SK-N-SH (cell line): ENCODE results near the gene MAP4K1. TPM values are rescaled to one million over a fixed set of nuclear protein-coding genes. Genes with fewer than 3 reads are reported as not detected.

Experiments
- CTCF ChIA-PET: fragments of 300-600, 350-600 bp; formaldehyde crosslinking; extraction: SDS; loops from one replicate; lab custom pipeline; 2021; lab: Yijun Ruan, JAX
- POLR2A ChIA-PET: fragments of 350-600 bp; sonication (Branson Sonifier 250); formaldehyde crosslinking; extraction: SDS; loops from one replicate; lab custom pipeline; 2020; ENCODE audit warnings: antibody characterized with exemption, inconsistent platforms; lab: Yijun Ruan, JAX
- DNase-seq: peaks from one replicate; pipeline ENCODE4 v3.0.0; 2012
- H2AFZ ChIP-seq: fragments of 200-600 bp; sonication (generic); 2 replicates; pipeline ENCODE4 v1.8.1; 2016; ENCODE audit warnings: antibody characterized with exemption, mild to moderate bottlenecking, low read depth
- H3F3A ChIP-seq: fragments of 200-600 bp; sonication (generic); replicated peaks from 2 replicates; pipeline ENCODE3; 2016; ENCODE audit warnings: antibody characterized with exemption, mild to moderate bottlenecking; ENCODE audit not compliant: insufficient read depth
- H3K27ac ChIP-seq, 2 experiments: fragments of 200-500 bp in 1 of 2; fragments of 200-600 bp in 1 of 2; sonication (Bioruptor generic) in 1 of 2; sonication (generic), shearing (Covaris generic) in 1 of 2; 2 replicates each; pipeline versions ENCODE4 v1.5.1 to v1.6.1; 2014 to 2016; ENCODE audit warnings: low read depth in 2 of 2, inconsistent platforms in 1 of 2, low read length in 1 of 2, mild to moderate bottlenecking in 1 of 2, mixed read lengths in 1 of 2
- H3K27me3 ChIP-seq: fragments of 200-600 bp; sonication (generic), shearing (Covaris generic); 2 replicates; pipeline ENCODE4 v1.6.1; 2016; ENCODE audit warnings: mixed run types; ENCODE audit not compliant: insufficient read depth
- H3K36me3 ChIP-seq, 2 experiments: fragments of 200-500 bp in 1 of 2; fragments of 200-600 bp in 1 of 2; sonication (Bioruptor generic) in 1 of 2; sonication (generic) in 1 of 2; replicated peaks in 1 of 2; 2 replicates each; pipeline versions ENCODE3 to v1.5.1; 2014 to 2016; ENCODE audit warnings: low read length in 1 of 2, mild to moderate bottlenecking in 1 of 2; ENCODE audit not compliant: insufficient read depth in 2 of 2, control insufficient read depth in 1 of 2
- H3K4me1 ChIP-seq, 2 experiments: fragments of 200-500 bp in 1 of 2; fragments of 200-600 bp in 1 of 2; sonication (Bioruptor generic) in 1 of 2; sonication (generic), shearing (Covaris generic) in 1 of 2; 2 replicates each; pipeline versions ENCODE4 v1.5.1 to v1.6.1; 2014 to 2016; ENCODE audit warnings: low read depth in 1 of 2, low read length in 1 of 2, mixed run types in 1 of 2; ENCODE audit not compliant: insufficient read depth in 2 of 2, control insufficient read depth in 1 of 2
- H3K4me2 ChIP-seq: fragments of 200-600 bp; sonication (generic), shearing (Covaris generic); 2 replicates; pipeline ENCODE4 v1.6.1; 2017; ENCODE audit warnings: mixed run types
- H3K4me3 ChIP-seq, 2 experiments: fragments of 200-500 bp in 1 of 2; fragments of 200-600 bp in 1 of 2; sonication (Bioruptor generic) in 1 of 2; sonication (generic), shearing (Covaris generic) in 1 of 2; 2 replicates each; pipeline versions ENCODE4 v1.5.1 to v1.8.1; 2014 to 2016; ENCODE audit warnings: low read depth in 2 of 2, inconsistent platforms in 1 of 2, low read length in 1 of 2, mild to moderate bottlenecking in 1 of 2, mixed read lengths in 1 of 2, moderate library complexity in 1 of 2
- H3K79me2 ChIP-seq: fragments of 200-600 bp; sonication (generic); 2 replicates; pipeline ENCODE4 v1.8.1; 2017; ENCODE audit warnings: mild to moderate bottlenecking; ENCODE audit not compliant: insufficient read depth
- H3K9ac ChIP-seq: fragments of 200-600 bp; sonication (generic); 2 replicates; pipeline ENCODE4 v1.6.1; 2017; ENCODE audit warnings: mixed run types
- H3K9me2 ChIP-seq: fragments of 200-600 bp; sonication (generic); 2 replicates; pipeline ENCODE4 v1.6.1; 2017; ENCODE audit warnings: mixed run types
- H3K9me3 ChIP-seq: fragments of 200-600 bp; sonication (generic); 2 replicates; pipeline ENCODE4 v1.6.1; 2017; ENCODE audit warnings: mixed run types, mild to moderate bottlenecking, moderate library complexity
- H4K20me1 ChIP-seq: fragments of 200-600 bp; sonication (generic); 2 replicates; pipeline ENCODE4 v1.6.1; 2017; ENCODE audit warnings: mild to moderate bottlenecking, mixed run types; ENCODE audit not compliant: insufficient read depth
- CTCF ChIP-seq: fragments of 200-600 bp; sonication (generic); IDR thresholded peaks from 2 replicates; pipeline ENCODE4 v1.6.1; 2017; ENCODE audit warnings: antibody characterized with exemption, mild to moderate bottlenecking, moderate library complexity
- ELF1 ChIP-seq: IDR thresholded peaks from 2 replicates; pipeline ENCODE4 v1.4.0; 2012
- EP300 ChIP-seq, 2 experiments: IDR thresholded peaks; 2 replicates each; pipeline versions ENCODE4 v1.4.0 to v1.6.1; 2012; ENCODE audit warnings: borderline replicate concordance in 1 of 2, low read depth in 1 of 2, low read length in 1 of 2
- EZH2phosphoT487 ChIP-seq: fragments of 200-600 bp; sonication (generic); IDR thresholded peaks from 2 replicates; pipeline ENCODE4 v1.6.1; 2017; ENCODE audit warnings: low read depth, mixed run types, mild to moderate bottlenecking, antibody characterized with exemption, moderate library complexity, borderline replicate concordance
- FOSL2 ChIP-seq: IDR thresholded peaks from 2 replicates; pipeline ENCODE4 v1.4.0; 2012; ENCODE audit warnings: low read depth, mild to moderate bottlenecking, moderate library complexity, borderline replicate concordance
- FOXM1 ChIP-seq: IDR thresholded peaks from 2 replicates; pipeline ENCODE4 v1.4.0; 2012; ENCODE audit warnings: low read depth, mild to moderate bottlenecking
- GATA2 ChIP-seq: sonication (generic); formaldehyde crosslinking; IDR thresholded peaks from 2 replicates; pipeline ENCODE4 v1.5.0; 2020; ENCODE audit warnings: mild to moderate bottlenecking, missing genetic modification reagents
- IRF3 ChIP-seq: fragments of 150-350 bp; IDR thresholded peaks from 2 replicates; pipeline ENCODE4 v1.6.1; 2016; ENCODE audit warnings: mild to moderate bottlenecking, low read depth, low read length
- JUND ChIP-seq: IDR thresholded peaks from 2 replicates; pipeline ENCODE4 v1.4.0; 2012
- MAX ChIP-seq: IDR thresholded peaks from 2 replicates; pipeline ENCODE4 v1.4.0; 2012; ENCODE audit warnings: low read depth
- NFIC ChIP-seq: IDR thresholded peaks from 2 replicates; pipeline ENCODE4 v1.4.0; 2012; ENCODE audit warnings: borderline replicate concordance
- NRF1 ChIP-seq: IDR thresholded peaks from 2 replicates; pipeline ENCODE4 v1.6.1; 2012; ENCODE audit warnings: low read depth, mild to moderate bottlenecking, low read length
- RAD21 ChIP-seq: IDR thresholded peaks from 2 replicates; pipeline ENCODE4 v1.6.1; 2012; ENCODE audit warnings: mild to moderate bottlenecking, low read length
- RCOR1 ChIP-seq: fragments of 150-350 bp; IDR thresholded peaks from 2 replicates; pipeline ENCODE4 v1.6.1; 2017; ENCODE audit warnings: antibody characterized with exemption, low read length
- RXRA ChIP-seq: IDR thresholded peaks from 2 replicates; pipeline ENCODE4 v1.4.0; 2012; ENCODE audit warnings: low read depth, mild to moderate bottlenecking, borderline replicate concordance
- SIN3A ChIP-seq: IDR thresholded peaks from 2 replicates; pipeline ENCODE4 v1.6.1; 2012; ENCODE audit warnings: low read depth, mild to moderate bottlenecking, low read length, moderate library complexity, borderline replicate concordance
- TEAD4 ChIP-seq: IDR thresholded peaks from 2 replicates; pipeline ENCODE4 v1.4.0; 2012; ENCODE audit warnings: mild to moderate bottlenecking, borderline replicate concordance; ENCODE audit not compliant: insufficient read depth
- USF1 ChIP-seq: IDR thresholded peaks from 2 replicates; pipeline ENCODE4 v1.4.0; 2012; ENCODE audit warnings: low read depth, borderline replicate concordance
- USF2 ChIP-seq: fragments of 150-350 bp; IDR thresholded peaks from 2 replicates; pipeline ENCODE4 v1.6.1; 2017; ENCODE audit warnings: antibody characterized with exemption, low read length, low read depth, borderline replicate concordance
- WGBS: methylation state at CpG from one replicate; pipeline ENCODE4 v1.1.6; 2017; ENCODE audit warnings: low lambda C conversion rate; 5-methylcytosine and 5-hydroxymethylcytosine counted together
- polyA plus RNA-seq, 3 experiments: library from polyadenylated mRNA; depleted of rRNA; stranded (reverse); fragments of >200 nt; gene quantifications; 2 replicates each; pipeline ENCODE4 v1.2.3, GENCODE V29; 2012
- TF ChIP-seq, protein P1 (sequence below): IDR thresholded peaks from 2 replicates; pipeline ENCODE4; 2012

Gene MAP4K1
- polyA plus RNA-seq, 1 of the 3 experiments (the other 2 are of a cell fraction): 0.31 TPM

DNA sequence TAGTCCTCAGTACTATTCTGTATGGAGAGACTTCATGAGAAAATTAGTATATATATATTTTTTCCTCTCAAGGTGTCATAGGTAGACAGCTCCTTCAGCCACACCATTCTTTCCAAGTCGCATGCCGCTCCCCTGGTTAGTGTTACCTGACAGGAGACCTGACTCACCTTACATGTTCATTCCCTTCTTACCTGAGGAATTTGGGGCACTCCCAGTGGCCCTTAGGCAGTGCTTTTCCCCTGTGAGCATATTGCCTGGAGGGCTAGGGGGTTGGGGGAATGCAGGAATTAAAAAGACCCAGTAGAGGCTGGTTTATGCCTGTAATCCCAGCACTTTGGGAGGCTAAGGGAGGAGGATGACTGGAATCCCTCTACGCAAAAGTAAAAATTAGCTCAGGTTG is 20.7 kb upstream of the MAP4K1 start:
- peaks cover 5% of the 10 kb centered on the region for H3F3A ChIP-seq
- H3K4me1 ChIP-seq: no peaks in the 10 kb centered on the region; a peak in 1 of 4 replicates
- peaks cover 18% of the 10 kb centered on the region in 2 experiments for H3K36me3 ChIP-seq
- H3K9me2 ChIP-seq: no peaks in the 10 kb centered on the region
- POLR2A ChIA-PET: interaction anchor here (0.6 kb wide), 1 partner anchor 213 kb away, joined by 3 read pairs; no protein-coding TSS in a partner anchor
- WGBS: 100% methylated on average over 3 of the region's 3 CpGs
- H2AFZ ChIP-seq: no peak overlapping the region
- H4K20me1 ChIP-seq: no peaks in the 10 kb centered on the region
- no peak overlapping the region for H3K9ac ChIP-seq
- H3K4me2 ChIP-seq: no peak overlapping the region
- H3K4me3 ChIP-seq: no peak overlapping the region
- no peaks in the 10 kb centered on the region for H3K9me3 ChIP-seq
- CTCF ChIA-PET: interaction anchor here (0.9 to 8.7 kb wide), 4 partner anchors 8 to 292 kb away, joined by 3 to 73 read pairs (median 46); partner anchors contain the start of genes ACTN4, FAM98C, MRPS12 and SARS2
- no peak for DNase-seq
- H3K27ac ChIP-seq: no peak overlapping the region
- H3K27me3 ChIP-seq: no peaks in the 10 kb centered on the region
- peaks cover 5% of the 10 kb centered on the region; the same call in 1 of the 2 replicates for H3K79me2 ChIP-seq
- TF ChIP-seq TEAD4 (no peak), RCOR1 (no peak), EZH2phosphoT487 (no peak), RAD21 (no peak), NRF1 (no peak)

GRCh38 chr19:38635483-38636399 is 18.0 kb upstream of the MAP4K1 start:
- H2AFZ ChIP-seq: no peak overlapping the region
- no peak for TF ChIP-seq USF1
- TF ChIP-seq CTCF: no peak
- TF ChIP-seq USF2: no peak
- no peak for TF ChIP-seq SIN3A
- TF ChIP-seq, protein P1, sequence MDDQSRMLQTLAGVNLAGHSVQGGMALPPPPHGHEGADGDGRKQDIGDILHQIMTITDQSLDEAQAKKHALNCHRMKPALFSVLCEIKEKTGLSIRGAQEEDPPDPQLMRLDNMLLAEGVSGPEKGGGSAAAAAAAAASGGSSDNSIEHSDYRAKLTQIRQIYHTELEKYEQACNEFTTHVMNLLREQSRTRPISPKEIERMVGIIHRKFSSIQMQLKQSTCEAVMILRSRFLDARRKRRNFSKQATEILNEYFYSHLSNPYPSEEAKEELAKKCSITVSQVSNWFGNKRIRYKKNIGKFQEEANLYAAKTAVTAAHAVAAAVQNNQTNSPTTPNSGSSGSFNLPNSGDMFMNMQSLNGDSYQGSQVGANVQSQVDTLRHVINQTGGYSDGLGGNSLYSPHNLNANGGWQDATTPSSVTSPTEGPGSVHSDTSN: no peak
- no peak for TF ChIP-seq FOXM1
- no peak for TF ChIP-seq EP300 (IDR thresholded peaks at IDR 0.05; ENCODE audit: borderline replicate concordance in 1 of 2, low read depth in 1 of 2, low read length in 1 of 2)
- TF ChIP-seq JUND: no peak
- TF ChIP-seq IRF3: no peak
- TF ChIP-seq TEAD4: no peak
- no peak for TF ChIP-seq ELF1
- no peak for TF ChIP-seq FOSL2
- TF ChIP-seq MAX: no peak
- no peak for TF ChIP-seq RXRA
- TF ChIP-seq GATA2: no peak
- TF ChIP-seq NFIC: no peak

More at GRCh38 chr19:38635483-38636399, 18.0 kb upstream of the MAP4K1 start:
- no peaks in the 10 kb centered on the region for H3K27me3 ChIP-seq
- no peaks in the 10 kb centered on the region for H3K9me3 ChIP-seq
- WGBS: 92% methylated on average over 14 of the region's 17 CpGs
- POLR2A ChIA-PET: interaction anchor here (1.3 kb wide), 1 partner anchor 158 kb away, joined by 4 read pairs; no protein-coding TSS in a partner anchor
- H3F3A ChIP-seq: peaks cover 5% of the 10 kb centered on the region
- CTCF ChIA-PET: interaction anchor here (0.7 to 8.7 kb wide), 22 partner anchors 7 to 291 kb away, joined by 3 to 73 read pairs (median 4); partner anchors contain the start of genes ACTN4, EIF3K and FAM98C
- H3K4me3 ChIP-seq: no peak overlapping the region
- peaks cover 24 to 27% of the 10 kb centered on the region in 2 experiments for H3K36me3 ChIP-seq
- DNase-seq: no peak
- no peak overlapping the region for H3K9ac ChIP-seq
- H4K20me1 ChIP-seq: no peaks in the 10 kb centered on the region
- no peaks in the 10 kb centered on the region for H3K9me2 ChIP-seq
- H3K27ac ChIP-seq: no peak overlapping the region
- H3K79me2 ChIP-seq: peaks cover 5% of the 10 kb centered on the region; the same call in 1 of the 2 replicates
- no peak overlapping the region for H3K4me2 ChIP-seq
- no peaks in the 10 kb centered on the region for H3K4me1 ChIP-seq
